A549 (cell line): Measurements from ENCODE around the gene CD47. TPM values are rescaled to one million over a fixed set of nuclear protein-coding genes. Genes with fewer than 3 reads are reported as not detected.

ENCODE experiments used
- ATAC-seq, 2 experiments: fragments of 200-7000 bp in 1 of 2; fragments of >200 bp in 1 of 2; cut with Nextera tagmentation in 1 of 2; cut with Tn5 transposase in 1 of 2; 3 replicates each; pipeline versions ENCODE4 v1.8.0 to v1.9.1; 2018 to 2020; ENCODE audit warnings: mild to moderate bottlenecking in 1 of 2, moderate library complexity in 1 of 2
- CTCF ChIA-PET: fragments of 300-600 bp; sonication (Branson Sonifier 250); formaldehyde crosslinking; extraction: SDS; loops from one replicate; lab custom pipeline; 2021; ENCODE audit warnings: antibody characterized with exemption, inconsistent platforms; lab: Yijun Ruan, JAX
- POLR2A ChIA-PET: fragments of 350-600 bp; formaldehyde crosslinking; extraction: SDS; loops from one replicate; lab custom pipeline; 2021; ENCODE audit warnings: antibody characterized with exemption, inconsistent platforms; lab: Yijun Ruan, JAX
- DNase-seq, 2 experiments: peaks; one replicate each; pipeline versions ENCODE4 v3.0.0 to v3.0.0-alpha.2; 2011 to 2016; ENCODE audit warnings: low read depth in 1 of 2, low spot score in 1 of 2
- FAIRE-seq: peaks from 2 replicates; lab custom pipeline; 2011; peaks lifted over from hg19 to GRCh38; lab: Jason Lieb, UNC
- H3K27ac ChIP-seq, 2 experiments: fragments of >200 bp; sonication (Bioruptor Twin); formaldehyde crosslinking; 3 replicates each; pipeline ENCODE4 v1.5.1; 2016 to 2017
- H3K4me1 ChIP-seq: fragments of >200 bp; sonication (Bioruptor Twin); formaldehyde crosslinking; 3 replicates; pipeline ENCODE4 v1.6.1; 2016
- H3K4me2 ChIP-seq: fragments of >200 bp; sonication (Bioruptor Twin); formaldehyde crosslinking; 3 replicates; pipeline ENCODE4 v1.6.1; 2016
- H3K4me3 ChIP-seq: fragments of >200 bp; sonication (Bioruptor Twin); formaldehyde crosslinking; 3 replicates; pipeline ENCODE4 v1.5.1; 2016
- H3K9me3 ChIP-seq: fragments of >200 bp; sonication (Bioruptor Twin); formaldehyde crosslinking; 3 replicates; pipeline ENCODE4 v1.6.1; 2016
- CEBPB ChIP-seq, 2 experiments: fragments of >200 bp in 1 of 2; sonication (Bioruptor Twin) in 1 of 2; formaldehyde crosslinking in 1 of 2; IDR thresholded peaks; 2 replicates each; pipeline ENCODE4 v1.6.1; 2012 to 2016
- CHD2 ChIP-seq: fragments of 150-350 bp; IDR thresholded peaks from 2 replicates; pipeline ENCODE4 v1.6.1; 2014; ENCODE audit warnings: low read length; ENCODE audit not compliant: partially characterized antibody
- EP300 ChIP-seq, 2 experiments: fragments of >200 bp; sonication (Bioruptor Twin); formaldehyde crosslinking; IDR thresholded peaks; 2 replicates in 1 of 2; 3 replicates in 1 of 2; pipeline ENCODE4 v1.6.1; 2016 to 2017
- FOSL2 ChIP-seq, 2 experiments: fragments of 450-650 bp in 1 of 2; fragments of >200 bp in 1 of 2; sonication (Bioruptor Twin) in 1 of 2; formaldehyde crosslinking; IDR thresholded peaks; 2 replicates each; pipeline versions ENCODE4 v1.5.0 to v1.6.1; 2016 to 2020; ENCODE audit warnings: mild to moderate bottlenecking in 1 of 2, moderate library complexity in 1 of 2
- HDAC2 ChIP-seq: fragments of 200-600 bp; sonication (generic); IDR thresholded peaks from 2 replicates; pipeline ENCODE4 v1.6.1; 2016
- HOXB5 ChIP-seq: fragments of 250-450 bp; sonication (Bioruptor Pico); IDR thresholded peaks from 2 replicates; pipeline ENCODE4 v1.5.0; 2020; ENCODE audit warnings: mild to moderate bottlenecking, moderate library complexity
- KDM5A ChIP-seq: fragments of 200-600 bp; sonication (generic); IDR thresholded peaks from 2 replicates; pipeline ENCODE4 v1.6.1; 2016; ENCODE audit warnings: antibody characterized with exemption, mild to moderate bottlenecking
- MAFK ChIP-seq: fragments of 450-650 bp; IDR thresholded peaks from 2 replicates; pipeline ENCODE4 v1.6.1; 2014; ENCODE audit not compliant: partially characterized antibody
- NFE2L2 ChIP-seq: fragments of 150-350 bp; conservative IDR thresholded peaks from 2 replicates; pipeline ENCODE4 v1.6.1; 2014; ENCODE audit warnings: low read length
- NPAS2 ChIP-seq: fragments of 250-450 bp; sonication (Bioruptor Pico); IDR thresholded peaks from 2 replicates; pipeline ENCODE4 v1.8.0; 2022; ENCODE audit warnings: mild to moderate bottlenecking, moderate library complexity, borderline replicate concordance
- POLR2A ChIP-seq: IDR thresholded peaks from 2 replicates; pipeline ENCODE4 v1.6.1; 2012; ENCODE audit warnings: mild to moderate bottlenecking, low read length
- RARB ChIP-seq: fragments of 250-450 bp; sonication (Bioruptor Pico); IDR thresholded peaks from 2 replicates; pipeline ENCODE4 v1.8.0; 2021; ENCODE audit warnings: mild to moderate bottlenecking, moderate library complexity
- SREBF2 ChIP-seq: fragments of 450-650 bp; IDR thresholded peaks from 2 replicates; pipeline ENCODE4 v1.6.1; 2014; ENCODE audit warnings: mild to moderate bottlenecking, moderate library complexity
- ZFP36 ChIP-seq: fragments of 450-650 bp; IDR thresholded peaks from 2 replicates; pipeline ENCODE4 v1.6.1; 2014; ENCODE audit warnings: borderline replicate concordance; ENCODE audit not compliant: partially characterized antibody
- WGBS: methylation state at CpG from one replicate; pipeline ENCODE4 v1.1.6; 2017; ENCODE audit errors: missing lambda C conversion rate; 5-methylcytosine and 5-hydroxymethylcytosine counted together
- polyA plus RNA-seq, 4 experiments: library from polyadenylated mRNA; depleted of rRNA in 3 of 4; stranded (reverse); fragments of >200 nt; fragmentation: RNase III in 1 of 4; extraction: RNeasy Plus Mini Kit Qiagen cat#74134 plus additional on column Dnase treatment in 1 of 4; gene quantifications; 2 replicates in 3 of 4; 3 replicates in 1 of 4; pipeline ENCODE4 v1.2.3, GENCODE V29; 2011 to 2017
- TF ChIP-seq, protein P1 (sequence below): fragments of >200 bp; sonication (Bioruptor Twin); formaldehyde crosslinking; IDR thresholded peaks from 2 replicates; pipeline ENCODE4 v1.6.1; 2016
- TF ChIP-seq, protein P2 (sequence below): fragments of 200-600 bp; sonication (generic); IDR thresholded peaks from 2 replicates; pipeline ENCODE4 v1.6.1; 2016; ENCODE audit warnings: antibody characterized with exemption, mild to moderate bottlenecking, moderate library complexity
- TF ChIP-seq, protein P3 (sequence below): fragments of 150-350 bp; IDR thresholded peaks from 2 replicates; pipeline ENCODE4 v1.6.1; 2014; ENCODE audit warnings: low read depth, mild to moderate bottlenecking, low read length
- TF ChIP-seq, protein P4 (sequence below): fragments of 450-650 bp; IDR thresholded peaks from 2 replicates; pipeline ENCODE4 v1.6.1; 2014; ENCODE audit warnings: antibody characterized with exemption
- TF ChIP-seq, protein P5 (sequence below): IDR thresholded peaks from 2 replicates; pipeline ENCODE4 v1.6.1; 2012

The CD47 gene
- polyA plus RNA-seq, 2 of the 4 experiments (the other 2 are of a cell fraction) = 31.0 to 35.9 TPM

DNA sequence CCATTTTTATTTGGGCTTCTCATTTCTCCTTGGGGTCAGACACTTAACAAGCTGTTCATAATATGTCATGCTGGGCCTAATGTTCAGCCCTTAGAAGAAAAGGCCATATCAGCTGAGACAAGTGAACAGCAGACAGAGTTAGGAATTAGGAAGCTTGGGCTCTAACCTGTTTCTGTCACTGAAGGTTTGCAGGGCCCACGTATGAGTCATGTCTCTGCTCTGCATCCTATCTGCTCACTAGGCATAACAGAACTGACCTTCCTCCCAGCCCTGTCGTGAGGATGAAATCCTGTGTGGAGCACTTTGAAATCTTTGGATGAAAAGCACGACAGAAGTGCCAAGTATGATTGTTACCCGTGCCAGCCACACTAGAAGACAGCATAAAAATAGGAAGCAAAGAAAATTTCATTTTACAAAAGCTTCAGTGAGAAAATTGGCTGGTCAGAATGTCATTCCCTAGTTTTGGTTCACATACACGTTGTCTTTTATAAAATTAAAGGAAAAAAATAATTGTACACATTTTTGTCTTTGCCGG, 26.5 kb upstream of the CD47 start (continued):
- TF ChIP-seq KDM5A = no peak

DNA sequence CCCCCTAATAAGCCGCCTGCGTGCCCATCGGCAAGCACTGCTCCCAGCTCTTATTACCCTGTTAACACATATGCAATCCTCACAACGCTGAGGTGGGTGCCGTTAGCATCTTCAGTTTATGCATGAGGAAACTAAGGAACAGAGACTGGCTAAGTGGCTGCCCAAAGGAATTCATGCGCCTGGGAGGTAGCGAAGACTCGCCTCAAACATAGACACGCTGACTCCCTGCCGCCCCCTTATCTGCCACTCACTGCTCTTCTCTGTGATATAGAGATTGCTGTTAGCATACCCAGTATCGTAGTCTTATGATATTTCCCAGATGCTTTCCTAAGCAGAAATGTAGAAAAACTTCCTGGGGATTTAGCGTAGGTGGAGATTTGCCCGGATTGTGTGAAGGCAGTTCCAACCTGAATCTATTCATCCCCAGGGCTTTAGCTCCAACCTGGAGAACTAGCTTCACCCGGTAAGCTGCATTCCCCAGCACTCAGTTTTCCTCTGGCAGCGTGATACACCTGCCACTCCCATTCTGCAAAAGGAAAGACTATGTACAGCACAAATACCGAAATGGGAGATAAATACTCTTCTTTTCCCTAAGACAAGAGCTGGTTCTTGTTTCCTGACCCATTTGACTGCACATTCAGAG, 23.7 kb upstream of the CD47 start:
- FAIRE-seq = no peak

DNA sequence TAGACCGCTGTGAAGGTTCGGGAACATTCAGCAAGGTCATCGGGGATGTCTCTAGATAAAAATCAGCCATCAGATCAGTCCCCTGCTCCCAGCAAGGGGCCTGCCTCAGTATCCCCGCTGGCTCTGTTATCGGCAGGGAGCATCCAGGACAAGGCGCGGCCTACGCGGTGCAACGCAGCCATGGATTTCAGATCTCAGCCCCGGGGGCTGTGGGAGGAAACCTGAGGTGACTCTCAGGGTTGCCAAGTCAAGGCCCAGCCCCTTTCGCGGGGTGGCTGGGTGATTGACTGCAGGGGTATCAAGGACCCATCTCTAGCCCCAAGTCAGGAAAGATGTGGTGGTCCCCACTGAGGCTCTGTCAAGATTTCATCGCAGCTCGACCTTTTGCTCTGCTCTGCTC, 23.1 kb upstream of the CD47 start:
- ChIA-PET POLR2A (no interaction called here), CTCF (no interaction called here)
- H3K9me3 ChIP-seq = no peaks in the 10 kb centered on the region
- no peaks in the 10 kb centered on the region for H3K4me1 ChIP-seq
- whole genome bisulfite sequencing = 77% methylated on average over 14 of the region's 15 CpGs
- FAIRE-seq = no peak
- TF ChIP-seq, protein P1, sequence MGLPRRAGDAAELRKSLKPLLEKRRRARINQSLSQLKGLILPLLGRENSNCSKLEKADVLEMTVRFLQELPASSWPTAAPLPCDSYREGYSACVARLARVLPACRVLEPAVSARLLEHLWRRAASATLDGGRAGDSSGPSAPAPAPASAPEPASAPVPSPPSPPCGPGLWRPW = no peak
- TF ChIP-seq, protein P2, sequence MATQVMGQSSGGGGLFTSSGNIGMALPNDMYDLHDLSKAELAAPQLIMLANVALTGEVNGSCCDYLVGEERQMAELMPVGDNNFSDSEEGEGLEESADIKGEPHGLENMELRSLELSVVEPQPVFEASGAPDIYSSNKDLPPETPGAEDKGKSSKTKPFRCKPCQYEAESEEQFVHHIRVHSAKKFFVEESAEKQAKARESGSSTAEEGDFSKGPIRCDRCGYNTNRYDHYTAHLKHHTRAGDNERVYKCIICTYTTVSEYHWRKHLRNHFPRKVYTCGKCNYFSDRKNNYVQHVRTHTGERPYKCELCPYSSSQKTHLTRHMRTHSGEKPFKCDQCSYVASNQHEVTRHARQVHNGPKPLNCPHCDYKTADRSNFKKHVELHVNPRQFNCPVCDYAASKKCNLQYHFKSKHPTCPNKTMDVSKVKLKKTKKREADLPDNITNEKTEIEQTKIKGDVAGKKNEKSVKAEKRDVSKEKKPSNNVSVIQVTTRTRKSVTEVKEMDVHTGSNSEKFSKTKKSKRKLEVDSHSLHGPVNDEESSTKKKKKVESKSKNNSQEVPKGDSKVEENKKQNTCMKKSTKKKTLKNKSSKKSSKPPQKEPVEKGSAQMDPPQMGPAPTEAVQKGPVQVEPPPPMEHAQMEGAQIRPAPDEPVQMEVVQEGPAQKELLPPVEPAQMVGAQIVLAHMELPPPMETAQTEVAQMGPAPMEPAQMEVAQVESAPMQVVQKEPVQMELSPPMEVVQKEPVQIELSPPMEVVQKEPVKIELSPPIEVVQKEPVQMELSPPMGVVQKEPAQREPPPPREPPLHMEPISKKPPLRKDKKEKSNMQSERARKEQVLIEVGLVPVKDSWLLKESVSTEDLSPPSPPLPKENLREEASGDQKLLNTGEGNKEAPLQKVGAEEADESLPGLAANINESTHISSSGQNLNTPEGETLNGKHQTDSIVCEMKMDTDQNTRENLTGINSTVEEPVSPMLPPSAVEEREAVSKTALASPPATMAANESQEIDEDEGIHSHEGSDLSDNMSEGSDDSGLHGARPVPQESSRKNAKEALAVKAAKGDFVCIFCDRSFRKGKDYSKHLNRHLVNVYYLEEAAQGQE = no peak
- TF ChIP-seq HOXB5 (CRISPR knock-in tag) (no peak), RARB (no peak), FOSL2 (IDR thresholded peaks at IDR 0.05) (no peak), FOSL2 (CRISPR knock-in tag; IDR thresholded peaks at IDR 0.05) (no peak), CHD2 (no peak), MAFK (no peak), ZFP36 (no peak), EP300 (IDR thresholded peaks at IDR 0.05) (no peak), NFE2L2 (no peak), KDM5A (no peak), CEBPB (IDR thresholded peaks at IDR 0.05) (no peak)
- TF ChIP-seq, protein P3, sequence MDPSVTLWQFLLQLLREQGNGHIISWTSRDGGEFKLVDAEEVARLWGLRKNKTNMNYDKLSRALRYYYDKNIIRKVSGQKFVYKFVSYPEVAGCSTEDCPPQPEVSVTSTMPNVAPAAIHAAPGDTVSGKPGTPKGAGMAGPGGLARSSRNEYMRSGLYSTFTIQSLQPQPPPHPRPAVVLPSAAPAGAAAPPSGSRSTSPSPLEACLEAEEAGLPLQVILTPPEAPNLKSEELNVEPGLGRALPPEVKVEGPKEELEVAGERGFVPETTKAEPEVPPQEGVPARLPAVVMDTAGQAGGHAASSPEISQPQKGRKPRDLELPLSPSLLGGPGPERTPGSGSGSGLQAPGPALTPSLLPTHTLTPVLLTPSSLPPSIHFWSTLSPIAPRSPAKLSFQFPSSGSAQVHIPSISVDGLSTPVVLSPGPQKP = no peak
- TF ChIP-seq, protein P4, sequence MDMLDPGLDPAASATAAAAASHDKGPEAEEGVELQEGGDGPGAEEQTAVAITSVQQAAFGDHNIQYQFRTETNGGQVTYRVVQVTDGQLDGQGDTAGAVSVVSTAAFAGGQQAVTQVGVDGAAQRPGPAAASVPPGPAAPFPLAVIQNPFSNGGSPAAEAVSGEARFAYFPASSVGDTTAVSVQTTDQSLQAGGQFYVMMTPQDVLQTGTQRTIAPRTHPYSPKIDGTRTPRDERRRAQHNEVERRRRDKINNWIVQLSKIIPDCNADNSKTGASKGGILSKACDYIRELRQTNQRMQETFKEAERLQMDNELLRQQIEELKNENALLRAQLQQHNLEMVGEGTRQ = no peak
- TF ChIP-seq, protein P5, sequence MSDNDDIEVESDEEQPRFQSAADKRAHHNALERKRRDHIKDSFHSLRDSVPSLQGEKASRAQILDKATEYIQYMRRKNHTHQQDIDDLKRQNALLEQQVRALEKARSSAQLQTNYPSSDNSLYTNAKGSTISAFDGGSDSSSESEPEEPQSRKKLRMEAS = no peak
- no peak overlapping the region for H3K27ac ChIP-seq
- H3K4me2 ChIP-seq = no peak overlapping the region
- no peak for ATAC-seq
- DNase-seq = no peak
- H3K4me3 ChIP-seq = no peak overlapping the region

More for the DNA sequence above, 23.7 kb upstream of the CD47 start:
- 72% methylated on average over 16 of the region's 16 CpGs for WGBS
- no peak overlapping the region for H3K4me3 ChIP-seq
- H3K27ac ChIP-seq = no peak overlapping the region
- CTCF ChIA-PET = no interaction called here
- no peak overlapping the region for H3K4me2 ChIP-seq
- H3K9me3 ChIP-seq = no peaks in the 10 kb centered on the region
- DNase-seq (no peak), ATAC-seq (no peak; a peak in 1 of 6 replicates)
- no peak for TF ChIP-seq SREBF2
- TF ChIP-seq NPAS2 (CRISPR knock-in tag) = no peak
- no peak for TF ChIP-seq HDAC2
- TF ChIP-seq POLR2A = no peak
- no peaks in the 10 kb centered on the region for H3K4me1 ChIP-seq
- POLR2A ChIA-PET = no interaction called here
